Neural progenitor cell (in vitro differentiated cells): ENCODE data around the gene CUEDC1. TPM values are rescaled to one million over a fixed set of nuclear protein-coding genes. Genes with fewer than 3 reads are reported as not detected.

Source experiments
- DNase-seq: peaks from one replicate; pipeline ENCODE4 v3.0.0-alpha.2; 2016; ENCODE audit warnings: low spot score
- H2AFZ ChIP-seq: fragments of 200-600 bp; sonication (generic); replicated peaks from 2 replicates; pipeline ENCODE4 v1.6.1; 2016; ENCODE audit warnings: antibody characterized with exemption
- H3F3A ChIP-seq: fragments of 200-600 bp; sonication (generic); 2 replicates; pipeline ENCODE4 v1.6.1; 2016; ENCODE audit warnings: antibody characterized with exemption, low read depth
- H3K27ac ChIP-seq: fragments of 200-600 bp; sonication (generic); 2 replicates; pipeline ENCODE4 v1.5.1; 2016; ENCODE audit warnings: mild to moderate bottlenecking
- H3K27me3 ChIP-seq: fragments of 200-600 bp; sonication (generic); 2 replicates; pipeline ENCODE4 v1.6.1; 2016; ENCODE audit warnings: mild to moderate bottlenecking, moderate library complexity
- H3K36me3 ChIP-seq: fragments of 200-600 bp; sonication (generic); 2 replicates; pipeline ENCODE4 v1.5.1; 2016
- H3K4me1 ChIP-seq: fragments of 200-600 bp; sonication (generic); 2 replicates; pipeline ENCODE4 v1.6.1; 2016; ENCODE audit warnings: mixed run types
- H3K4me2 ChIP-seq: fragments of 200-600 bp; sonication (generic); 2 replicates; pipeline ENCODE4 v1.6.1; 2016
- H3K4me3 ChIP-seq: fragments of 200-600 bp; sonication (generic); 2 replicates; pipeline ENCODE4 v1.5.1; 2016
- H3K79me2 ChIP-seq: fragments of 200-600 bp; sonication (generic); 2 replicates; pipeline ENCODE4 v1.6.1; 2016; ENCODE audit warnings: low read depth
- H3K9ac ChIP-seq: fragments of 200-600 bp; sonication (generic); 2 replicates; pipeline ENCODE4 v1.6.1; 2016
- H3K9me3 ChIP-seq: fragments of 200-600 bp; sonication (generic); 2 replicates; pipeline ENCODE4 v1.5.1; 2016; ENCODE audit warnings: low read depth
- H4K20me1 ChIP-seq: fragments of 200-600 bp; sonication (generic); 2 replicates; pipeline ENCODE4 v1.6.1; 2016; ENCODE audit warnings: low read depth
- H3K27ac Mint-ChIP-seq: 3 replicates; pipeline ENCODE4 v1.8.0; 2021; ENCODE audit warnings: mixed read lengths
- H3K27me3 Mint-ChIP-seq: 2 replicates; pipeline ENCODE4 v1.8.0; 2022; ENCODE audit warnings: low read depth, mild to moderate bottlenecking, inconsistent platforms, moderate library complexity, mixed read lengths; ENCODE audit not compliant: insufficient read depth
- H3K36me3 Mint-ChIP-seq: 3 replicates; pipeline ENCODE4 v1.8.0; 2021; ENCODE audit warnings: mixed read lengths
- H3K4me1 Mint-ChIP-seq: 3 replicates; pipeline ENCODE4 v1.8.0; 2021; ENCODE audit warnings: mixed read lengths
- H3K4me3 Mint-ChIP-seq: 3 replicates; pipeline ENCODE4 v1.8.0; 2021; ENCODE audit warnings: mild to moderate bottlenecking, moderate library complexity, mixed read lengths
- H3K9me3 Mint-ChIP-seq: 3 replicates; pipeline ENCODE4 v1.8.0; 2020; ENCODE audit warnings: mixed read lengths
- CTCF ChIP-seq: fragments of 200-600 bp; sonication (generic); IDR thresholded peaks from 2 replicates; pipeline ENCODE4 v1.5.1; 2017; ENCODE audit warnings: antibody characterized with exemption, mild to moderate bottlenecking
- EZH2 ChIP-seq: fragments of 200-600 bp; sonication (generic); IDR thresholded peaks from 2 replicates; pipeline ENCODE4 v1.6.1; 2017; ENCODE audit warnings: antibody characterized with exemption, mild to moderate bottlenecking, moderate library complexity
- EZH2phosphoT487 ChIP-seq: fragments of 200-600 bp; sonication (generic); IDR thresholded peaks from 2 replicates; pipeline ENCODE4 v1.6.1; 2017; ENCODE audit warnings: antibody characterized with exemption
- total RNA-seq: library from RNA; depleted of rRNA; stranded (reverse); fragments of >200 nt; gene quantifications from 2 replicates; pipeline ENCODE4 v1.2.3, GENCODE V29; 2015; ENCODE audit warnings: low replicate concordance

Gene CUEDC1
- total RNA-seq, 1 donor from 2014 or later: 8.8 TPM

- no peak overlapping the region for H2AFZ ChIP-seq
- no peak overlapping the region for H3K27ac ChIP-seq
- peaks cover 3% of the 10 kb centered on the region for H4K20me1 ChIP-seq
- no peak overlapping the region for H3K9ac ChIP-seq
- peaks cover 13% of the 10 kb centered on the region for H3K27me3 Mint-ChIP-seq
- no peaks in the 10 kb centered on the region for H3K9me3 Mint-ChIP-seq
- peaks cover 22% of the 10 kb centered on the region for H3F3A ChIP-seq
- no peak overlapping the region for H3K27ac Mint-ChIP-seq
- no peaks in the 10 kb centered on the region for H3K79me2 ChIP-seq
- H3K9me3 ChIP-seq: no peaks in the 10 kb centered on the region
- peaks cover 17% of the 10 kb centered on the region for H3K27me3 ChIP-seq
- H3K36me3 ChIP-seq: no peaks in the 10 kb centered on the region
- H3K4me2 ChIP-seq: no peak overlapping the region
- H3K4me1 Mint-ChIP-seq: peaks cover 62% of the 10 kb centered on the region
- H3K4me1 ChIP-seq: peaks cover 28% of the 10 kb centered on the region
- no peak for TF ChIP-seq CTCF
- TF ChIP-seq EZH2phosphoT487: no peak
- no peak for TF ChIP-seq EZH2
- peaks cover 36% of the 10 kb centered on the region for H3K36me3 Mint-ChIP-seq
- H3K4me3 ChIP-seq: no peak overlapping the region
- DNase-seq: no peak
- H3K4me3 Mint-ChIP-seq: no peak overlapping the region
Measured at GRCh38 chr17:57866723-57867122, 88.5 kb downstream of the CUEDC1 start.

- Mint-ChIP-seq H3K4me3 (no peak overlapping the region), H3K9me3 (no peaks in the 10 kb centered on the region), H3K4me1 (peaks cover 61% of the 10 kb centered on the region), H3K27ac (no peak overlapping the region), H3K36me3 (peaks cover 33% of the 10 kb centered on the region), H3K27me3 (peaks cover 13% of the 10 kb centered on the region)
- no peak overlapping the region for H3K27ac ChIP-seq
- no peak for DNase-seq
- H2AFZ ChIP-seq: no peak overlapping the region
- H4K20me1 ChIP-seq: peaks cover 3% of the 10 kb centered on the region
- peaks cover 24% of the 10 kb centered on the region for H3F3A ChIP-seq
- TF ChIP-seq EZH2phosphoT487 (no peak), CTCF (no peak), EZH2 (no peak)
- H3K36me3 ChIP-seq: no peaks in the 10 kb centered on the region
- no peak overlapping the region for H3K4me3 ChIP-seq
- no peaks in the 10 kb centered on the region for H3K9me3 ChIP-seq
- H3K79me2 ChIP-seq: no peaks in the 10 kb centered on the region
- H3K4me2 ChIP-seq: no peak overlapping the region
- no peak overlapping the region for H3K9ac ChIP-seq
- H3K27me3 ChIP-seq: peaks cover 21% of the 10 kb centered on the region
- peaks cover 33% of the 10 kb centered on the region for H3K4me1 ChIP-seq
Measured at GRCh38 chr17:57866319-57866718, 88.9 kb downstream of the CUEDC1 start.

DNA sequence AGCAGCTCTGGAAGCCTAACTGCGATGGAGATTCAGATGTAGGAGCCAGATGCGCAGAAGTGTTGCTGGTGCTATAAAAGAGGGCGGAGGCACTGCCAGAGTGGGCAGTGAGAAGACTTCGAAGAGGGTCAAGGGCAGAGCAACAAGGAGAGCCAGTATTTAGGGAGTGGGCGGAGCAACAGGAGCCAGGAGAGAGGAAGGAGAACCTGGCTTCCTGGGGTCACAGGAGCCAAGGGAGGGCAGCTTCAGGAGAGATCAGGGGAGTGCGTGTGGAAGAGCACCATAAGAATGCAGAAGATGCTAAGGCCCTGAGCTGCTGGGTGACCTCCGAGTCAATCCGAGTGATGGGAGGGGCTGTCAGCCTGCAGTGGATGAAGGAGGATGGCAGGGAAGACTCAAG lies 90.9 kb downstream of the CUEDC1 start:
- peaks cover 8% of the 10 kb centered on the region for H4K20me1 ChIP-seq
- H3K27me3 Mint-ChIP-seq: peaks cover 21% of the 10 kb centered on the region
- peaks cover 42% of the 10 kb centered on the region for H3K27me3 ChIP-seq
- no peak overlapping the region for H3K27ac ChIP-seq
- TF ChIP-seq CTCF (no peak), EZH2phosphoT487 (no peak), EZH2 (no peak)
- H3K4me1 Mint-ChIP-seq: peaks cover 58% of the 10 kb centered on the region
- H3F3A ChIP-seq: peaks cover 31% of the 10 kb centered on the region
- H3K4me1 ChIP-seq: peaks cover 32% of the 10 kb centered on the region
- no peaks in the 10 kb centered on the region for H3K9me3 Mint-ChIP-seq
- H2AFZ ChIP-seq: no peak overlapping the region
- H3K9ac ChIP-seq: no peak overlapping the region
- H3K4me2 ChIP-seq: no peak overlapping the region
- H3K9me3 ChIP-seq: no peaks in the 10 kb centered on the region
- no peak for DNase-seq
- no peak overlapping the region for H3K4me3 ChIP-seq
- H3K27ac Mint-ChIP-seq: no peak overlapping the region
- H3K36me3 ChIP-seq: no peaks in the 10 kb centered on the region
- H3K79me2 ChIP-seq: no peaks in the 10 kb centered on the region
- H3K36me3 Mint-ChIP-seq: peaks cover 24% of the 10 kb centered on the region
- no peak overlapping the region for H3K4me3 Mint-ChIP-seq
